D721Med (cell line): ENCODE data around the gene KYNU.
"Not testable (repeated sequence)": the region's sequence is repeated elsewhere in the genome, so short reads cannot be mapped to it uniquely, and the experiment has no call there.

ENCODE experiments used
- DNase-seq: peaks from one replicate; pipeline ENCODE4 v3.0.0; 2011; ENCODE audit warnings: low spot score; ENCODE audit not compliant: insufficient read length
- FAIRE-seq: peaks from 2 replicates; lab custom pipeline; 2011; peaks lifted over from hg19 to GRCh38; lab: Jason Lieb, UNC
- CTCF ChIP-seq: IDR thresholded peaks from 2 replicates; pipeline ENCODE4 v1.5.1; 2012; ENCODE audit warnings: mild to moderate bottlenecking, control low read depth; ENCODE audit not compliant: insufficient read depth; ENCODE audit errors: missing control alignments

Gene KYNU

GRCh38 chr2:143001501-143001900 lies 124.0 kb downstream of the KYNU start:
- TF ChIP-seq CTCF: no peak
- FAIRE-seq (no peak), DNase-seq (no peak)

GRCh38 chr2:143015656-143016055 lies 138.2 kb downstream of the KYNU start:
- no peak for TF ChIP-seq CTCF
- DNase-seq (no peak), FAIRE-seq (no peak)

- TF ChIP-seq CTCF: no peak
- no peak for DNase-seq
- no peak for FAIRE-seq
Observed at GRCh38 chr2:143026411-143027054, 149.1 kb downstream of the KYNU start.

GRCh38 chr2:143029141-143029540 lies 151.7 kb downstream of the KYNU start:
- DNase-seq: no peak
- no peak for TF ChIP-seq CTCF
- FAIRE-seq: no peak

- no peak for TF ChIP-seq CTCF
- DNase-seq (no peak), FAIRE-seq (no peak)
Observed at GRCh38 chr2:143030127-143030526, 152.7 kb downstream of the KYNU start.

- peak; percentile 97 for TF ChIP-seq CTCF
- FAIRE-seq (peak; percentile 96), DNase-seq (peak; percentile 9)
Observed at GRCh38 chr2:143034292-143035074, 157.0 kb downstream of the KYNU start.

- FAIRE-seq (no peak), DNase-seq (no peak)
- TF ChIP-seq CTCF: no peak
Observed at GRCh38 chr2:143051465-143051864, 174.0 kb downstream of the KYNU start.

- DNase-seq, FAIRE-seq: not testable (repeated sequence)
Observed at GRCh38 chr2:143053437-143053836, 176.0 kb downstream of the KYNU start.
